ENCODE measurements around the gene NNT.

DNA sequence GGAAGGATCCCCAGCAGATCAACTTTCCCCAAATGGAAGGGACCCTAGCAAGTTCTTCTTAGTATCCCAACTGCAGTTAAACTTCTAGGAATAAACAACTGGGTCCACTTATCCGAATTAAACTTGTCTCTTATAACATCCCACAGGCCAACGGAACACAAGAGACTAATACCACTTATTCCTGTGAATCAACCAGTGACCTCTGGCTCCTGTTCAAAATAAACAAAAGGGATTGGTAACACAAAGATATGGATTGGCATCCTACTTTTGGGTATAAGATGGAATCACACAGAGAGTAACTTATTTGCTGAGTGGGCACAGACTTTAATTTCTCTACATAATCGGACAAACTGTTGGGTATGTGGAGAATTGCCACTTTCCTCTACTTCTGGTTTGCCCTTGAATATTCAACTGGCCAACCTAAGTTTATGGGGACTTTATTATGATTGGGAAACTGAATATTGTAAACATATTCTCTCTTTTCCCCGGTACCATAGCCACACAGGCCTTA is 33.7 kb upstream of the NNT start:
- TF ChIP-seq, protein P1, sequence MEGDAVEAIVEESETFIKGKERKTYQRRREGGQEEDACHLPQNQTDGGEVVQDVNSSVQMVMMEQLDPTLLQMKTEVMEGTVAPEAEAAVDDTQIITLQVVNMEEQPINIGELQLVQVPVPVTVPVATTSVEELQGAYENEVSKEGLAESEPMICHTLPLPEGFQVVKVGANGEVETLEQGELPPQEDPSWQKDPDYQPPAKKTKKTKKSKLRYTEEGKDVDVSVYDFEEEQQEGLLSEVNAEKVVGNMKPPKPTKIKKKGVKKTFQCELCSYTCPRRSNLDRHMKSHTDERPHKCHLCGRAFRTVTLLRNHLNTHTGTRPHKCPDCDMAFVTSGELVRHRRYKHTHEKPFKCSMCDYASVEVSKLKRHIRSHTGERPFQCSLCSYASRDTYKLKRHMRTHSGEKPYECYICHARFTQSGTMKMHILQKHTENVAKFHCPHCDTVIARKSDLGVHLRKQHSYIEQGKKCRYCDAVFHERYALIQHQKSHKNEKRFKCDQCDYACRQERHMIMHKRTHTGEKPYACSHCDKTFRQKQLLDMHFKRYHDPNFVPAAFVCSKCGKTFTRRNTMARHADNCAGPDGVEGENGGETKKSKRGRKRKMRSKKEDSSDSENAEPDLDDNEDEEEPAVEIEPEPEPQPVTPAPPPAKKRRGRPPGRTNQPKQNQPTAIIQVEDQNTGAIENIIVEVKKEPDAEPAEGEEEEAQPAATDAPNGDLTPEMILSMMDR (IDR thresholded peaks at IDR 0.05), result no peak
- TF ChIP-seq POLR2A (IDR thresholded peaks at IDR 0.05), result no peak
